ENCODE results near the gene COX7A2L. TPM values are rescaled to one million over a fixed set of nuclear protein-coding genes. Genes with fewer than 3 reads are reported as not detected.
A peak's percentile ranks its signal among the peaks of the same experiment; 100 is the strongest.
"Not testable (repeated sequence)": the region's sequence is repeated elsewhere in the genome, so short reads cannot be mapped to it uniquely, and the experiment has no call there.

COX7A2L gene
- total and polyA plus RNA-seq, 7 experiments from 2014 or later, result 57.3 to 204 (median 84.1) TPM

DNA sequence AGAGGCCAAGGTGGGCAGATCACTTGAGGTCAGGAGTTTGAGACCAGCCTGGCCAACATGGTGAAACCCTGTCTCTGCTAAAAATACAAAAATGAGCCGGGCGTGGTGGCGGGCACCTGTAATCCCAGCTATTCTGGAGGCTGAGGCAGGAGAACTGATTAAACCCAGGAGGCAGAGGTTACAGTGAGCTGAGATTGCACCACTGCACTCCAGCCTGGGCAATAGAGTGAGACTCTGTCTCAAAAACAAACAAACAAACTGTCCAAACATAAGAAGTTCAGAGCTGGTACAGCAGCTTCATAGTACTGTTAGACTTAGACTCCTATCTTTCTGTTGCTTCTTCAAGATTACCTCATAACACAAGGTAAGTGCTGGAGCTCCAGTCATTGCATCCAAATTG, 32.3 kb upstream of the COX7A2L start:
- H3K4me3 Mint-ChIP-seq; intact Hi-C loops (cut with micrococcal nuclease); H3K36me3 Mint-ChIP-seq; H3K4me1 ChIP-seq (ENCODE audit: control insufficient read depth in 2 of 2, insufficient read depth in 2 of 2, low read length in 2 of 2); POLR2A ChIA-PET; H3K9me3 Mint-ChIP-seq; H3K27ac Mint-ChIP-seq; H3K9me3 ChIP-seq (ENCODE audit: control insufficient read depth in 2 of 3, low read length in 3 of 3); CTCF ChIA-PET; H3K4me1 Mint-ChIP-seq; H3K36me3 ChIP-seq (ENCODE audit: control insufficient read depth in 2 of 3, insufficient read depth in 3 of 3, low read length in 3 of 3); H3K4me3 ChIP-seq (ENCODE audit: low read length); H3K27ac ChIP-seq (ENCODE audit: low read depth, low read length); DNase-seq; ATAC-seq; H3K27me3 ChIP-seq (ENCODE audit: control insufficient read depth in 2 of 2, insufficient read depth in 2 of 2, low read length in 2 of 2): not testable (repeated sequence)
- peaks cover 0 to 13% (median 0%) of the 10 kb centered on the region in 5 donors for H3K27me3 Mint-ChIP-seq

DNA sequence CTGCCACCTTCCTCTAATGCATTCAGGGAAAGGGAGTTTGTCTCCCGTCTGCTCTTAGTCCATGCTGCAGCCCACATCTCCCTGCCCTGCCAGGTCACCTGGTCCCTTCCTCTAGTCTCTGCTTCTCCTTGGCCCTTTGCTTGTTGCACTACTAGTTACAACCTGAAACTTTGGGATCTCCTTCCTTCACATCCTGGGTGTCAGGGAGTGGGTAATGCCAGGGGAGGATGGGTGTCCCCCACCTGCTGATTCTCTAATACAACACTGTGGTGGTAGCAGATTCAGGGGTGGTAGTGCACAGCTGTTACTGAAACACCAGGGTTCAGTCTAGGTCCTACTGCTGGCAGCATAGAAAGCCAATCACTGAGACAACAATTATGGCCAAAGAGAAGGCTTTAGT, 31.2 kb upstream of the COX7A2L start:
- Mint-ChIP-seq H3K4me3 (no peak overlapping the region), H3K36me3 (no peaks in the 10 kb centered on the region), H3K4me1 (peaks cover 0 to under 1% (median 0%) of the 10 kb centered on the region in 7 donors), H3K27me3 (peaks cover 0 to 10% (median 0%) of the 10 kb centered on the region in 5 donors), H3K9me3 (no peaks in the 10 kb centered on the region), H3K27ac (no peak overlapping the region)
- ChIA-PET POLR2A (no interaction called here), CTCF (no interaction called here)
- Histone ChIP-seq H3K4me1 (ENCODE audit: control insufficient read depth in 2 of 2, insufficient read depth in 2 of 2, low read length in 2 of 2) (no peaks in the 10 kb centered on the region), H3K27me3 (ENCODE audit: control insufficient read depth in 2 of 2, insufficient read depth in 2 of 2, low read length in 2 of 2) (no peaks in the 10 kb centered on the region), H3K4me3 (ENCODE audit: low read length) (no peak overlapping the region), H3K36me3 (ENCODE audit: control insufficient read depth in 2 of 3, insufficient read depth in 3 of 3, low read length in 3 of 3) (no peaks in the 10 kb centered on the region), H3K9me3 (ENCODE audit: control insufficient read depth in 2 of 3, low read length in 3 of 3) (no peaks in the 10 kb centered on the region), H3K27ac (ENCODE audit: low read depth, low read length) (no peak overlapping the region)
- no peak for DNase-seq
- intact Hi-C loops (cut with micrococcal nuclease), result no loop called here
- ATAC-seq, result no peak

DNA sequence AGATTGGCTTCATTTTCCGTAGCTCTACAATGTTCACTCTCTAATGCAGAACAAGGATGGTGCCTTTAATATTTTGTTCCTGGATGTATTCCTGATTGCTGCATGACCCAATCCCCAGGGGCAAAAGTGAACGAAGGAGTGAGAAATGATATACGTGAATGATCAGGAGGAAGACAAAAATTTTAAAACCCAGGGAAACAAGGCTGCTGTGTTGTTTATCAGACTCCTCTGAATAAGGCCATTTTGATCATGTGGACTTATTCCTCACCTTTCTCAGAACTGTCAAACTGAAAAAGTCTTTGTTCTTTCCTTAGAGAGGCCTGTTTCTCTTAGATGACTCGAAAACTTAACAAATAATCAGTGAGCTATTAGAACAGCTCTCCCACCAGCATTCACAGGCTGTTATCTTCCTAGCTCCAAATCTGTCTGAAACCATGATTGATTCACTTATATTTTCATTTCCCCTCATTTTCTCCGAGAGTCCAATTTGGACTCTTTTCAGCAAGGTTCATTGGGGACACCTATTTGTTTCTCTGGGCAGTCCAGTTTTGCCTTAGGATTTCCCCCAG, 29.5 kb upstream of the COX7A2L start:
- no peak overlapping the region for H3K27ac ChIP-seq (ENCODE audit: low read depth, low read length)
- DNase-seq (no peak), ATAC-seq (no peak)
- no peaks in the 10 kb centered on the region for H3K27me3 ChIP-seq (ENCODE audit: control insufficient read depth in 2 of 2, insufficient read depth in 2 of 2, low read length in 2 of 2)
- H3K36me3 ChIP-seq (ENCODE audit: control insufficient read depth in 2 of 3, insufficient read depth in 3 of 3, low read length in 3 of 3), result no peaks in the 10 kb centered on the region
- H3K4me3 Mint-ChIP-seq, result peak overlapping the region in 1 of 10 donors; percentile 0
- H3K4me3 ChIP-seq (ENCODE audit: low read length), result no peak overlapping the region
- H3K9me3 ChIP-seq (ENCODE audit: control insufficient read depth in 2 of 3, low read length in 3 of 3), result no peaks in the 10 kb centered on the region
- POLR2A ChIA-PET, result no interaction called here
- intact Hi-C loops (cut with micrococcal nuclease), result no loop called here
- no peak overlapping the region for H3K27ac Mint-ChIP-seq
- no peaks in the 10 kb centered on the region for H3K4me1 Mint-ChIP-seq
- no peaks in the 10 kb centered on the region for H3K9me3 Mint-ChIP-seq
- CTCF ChIA-PET, result no interaction called here
- H3K27me3 Mint-ChIP-seq, result peaks cover 0 to 8% (median 0%) of the 10 kb centered on the region in 5 donors
- H3K4me1 ChIP-seq (ENCODE audit: control insufficient read depth in 2 of 2, insufficient read depth in 2 of 2, low read length in 2 of 2), result no peaks in the 10 kb centered on the region
- H3K36me3 Mint-ChIP-seq, result no peaks in the 10 kb centered on the region

DNA sequence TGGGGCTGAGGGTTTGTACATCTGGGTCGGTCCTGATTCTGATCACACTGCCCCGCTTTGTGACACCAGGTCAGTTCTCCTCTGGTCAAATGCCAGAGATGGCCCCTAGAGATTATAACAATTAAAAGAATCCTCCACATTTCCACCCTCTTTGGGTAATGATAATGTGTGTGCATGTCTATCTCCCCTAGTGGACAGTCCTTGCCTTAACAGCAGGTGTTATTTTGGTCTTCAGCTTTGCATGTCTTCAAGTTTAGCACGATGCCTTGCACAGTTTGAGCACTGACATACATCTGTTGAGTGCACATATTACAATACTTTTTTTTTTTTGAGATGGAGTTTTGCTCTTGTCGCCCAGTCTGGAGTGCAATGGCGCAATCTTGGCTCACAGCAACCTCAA, 25.7 kb upstream of the COX7A2L start:
- no peak for ATAC-seq

DNA sequence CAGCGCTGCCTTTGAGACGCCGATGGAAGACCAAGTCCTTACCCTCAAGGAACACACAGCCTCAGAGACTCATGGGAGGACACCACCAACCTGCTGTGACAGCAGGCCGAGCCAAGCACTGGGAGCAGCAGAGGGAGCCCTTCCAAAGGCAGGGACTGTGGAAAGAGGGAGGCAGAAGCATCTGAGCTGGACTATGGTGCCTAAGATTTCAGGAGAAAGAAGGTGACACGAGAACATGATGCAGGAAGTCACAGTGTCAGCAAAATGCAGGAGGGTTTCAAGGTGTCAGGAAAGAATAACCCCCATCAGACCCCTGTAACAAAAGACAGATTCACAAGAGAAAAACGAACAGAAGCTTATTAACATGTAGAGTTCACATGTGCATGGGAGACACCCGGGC, 24.2 kb upstream of the COX7A2L start:
- Histone ChIP-seq H3K36me3 (ENCODE audit: control insufficient read depth in 2 of 3, insufficient read depth in 3 of 3, low read length in 3 of 3) (no peaks in the 10 kb centered on the region), H3K27me3 (ENCODE audit: control insufficient read depth in 2 of 2, insufficient read depth in 2 of 2, low read length in 2 of 2) (no peaks in the 10 kb centered on the region), H3K4me1 (ENCODE audit: control insufficient read depth in 2 of 2, insufficient read depth in 2 of 2, low read length in 2 of 2) (no peaks in the 10 kb centered on the region), H3K9me3 (ENCODE audit: control insufficient read depth in 2 of 3, low read length in 3 of 3) (no peaks in the 10 kb centered on the region), H3K4me3 (ENCODE audit: low read length) (no peak overlapping the region), H3K27ac (ENCODE audit: low read depth, low read length) (no peak overlapping the region)
- POLR2A ChIA-PET, result interaction anchor here (0.5 kb wide), 1 partner anchor 11 kb away, joined by 5 read pairs; no protein-coding TSS in a partner anchor
- intact Hi-C loops (cut with micrococcal nuclease), result no loop called here
- Mint-ChIP-seq H3K27ac (no peak overlapping the region), H3K4me1 (peaks cover 0 to 5% (median 0%) of the 10 kb centered on the region in 7 donors), H3K27me3 (peaks cover 0 to 9% (median 4%) of the 10 kb centered on the region in 5 donors), H3K36me3 (no peaks in the 10 kb centered on the region), H3K9me3 (no peaks in the 10 kb centered on the region), H3K4me3 (no peak overlapping the region)
- no peak for DNase-seq
- no peak for ATAC-seq
- CTCF ChIA-PET, result no interaction called here

More for the DNA sequence above, 25.7 kb upstream of the COX7A2L start:
- H3K27ac Mint-ChIP-seq, result no peak overlapping the region
- Histone ChIP-seq H3K9me3 (ENCODE audit: control insufficient read depth in 2 of 3, low read length in 3 of 3) (no peaks in the 10 kb centered on the region), H3K4me3 (ENCODE audit: low read length) (no peak overlapping the region), H3K36me3 (ENCODE audit: control insufficient read depth in 2 of 3, insufficient read depth in 3 of 3, low read length in 3 of 3) (no peaks in the 10 kb centered on the region), H3K27me3 (ENCODE audit: control insufficient read depth in 2 of 2, insufficient read depth in 2 of 2, low read length in 2 of 2) (no peaks in the 10 kb centered on the region), H3K4me1 (ENCODE audit: control insufficient read depth in 2 of 2, insufficient read depth in 2 of 2, low read length in 2 of 2) (no peaks in the 10 kb centered on the region), H3K27ac (ENCODE audit: low read depth, low read length) (no peak overlapping the region)
- H3K4me3 Mint-ChIP-seq, result no peak overlapping the region
- no peaks in the 10 kb centered on the region for H3K36me3 Mint-ChIP-seq
- CTCF ChIA-PET, result interaction anchor here (0.5 to 0.7 kb wide), 2 partner anchors 271 to 1663 kb away, joined by 4 to 5 read pairs; no protein-coding TSS in a partner anchor
- DNase-seq, result no peak
- POLR2A ChIA-PET, result no interaction called here
- no peaks in the 10 kb centered on the region for H3K9me3 Mint-ChIP-seq
- peaks cover 0 to 5% (median 0%) of the 10 kb centered on the region in 7 donors for H3K4me1 Mint-ChIP-seq
- H3K27me3 Mint-ChIP-seq, result peaks cover 0 to 7% (median 0%) of the 10 kb centered on the region in 5 donors
- intact Hi-C loops (cut with micrococcal nuclease), result no loop called here

DNA sequence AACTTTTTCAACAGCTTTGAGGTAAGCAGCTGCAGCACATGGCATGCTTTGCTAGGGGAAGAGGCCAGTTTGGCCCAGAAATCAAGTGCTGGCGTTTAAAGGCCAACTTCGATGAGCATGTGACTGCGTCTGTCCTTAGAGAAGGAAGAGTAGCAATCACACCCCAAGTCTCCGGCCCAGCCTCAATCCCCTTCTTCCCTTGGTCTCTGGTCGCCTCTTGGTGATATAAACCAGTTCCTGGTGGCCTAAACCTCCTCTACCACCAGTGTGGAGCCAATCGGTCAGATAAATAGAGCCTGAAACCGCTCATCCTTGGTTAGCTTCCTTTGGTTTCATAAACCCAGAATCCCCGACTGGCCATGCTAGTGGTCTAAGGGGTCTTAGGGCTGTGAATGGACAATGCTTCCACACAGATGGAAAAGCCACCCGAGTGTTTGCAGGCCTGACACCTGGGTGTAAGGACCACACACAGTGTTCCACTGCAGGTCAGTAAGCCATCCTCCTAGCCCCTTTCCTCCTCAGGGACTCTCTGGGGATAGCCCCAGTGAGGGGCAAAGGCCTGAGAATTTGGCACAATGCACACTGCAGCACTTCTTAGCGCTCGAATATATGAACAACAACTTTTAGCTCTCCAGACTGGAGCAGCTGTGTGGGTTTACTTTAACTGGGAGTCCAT, 23.0 kb upstream of the COX7A2L start:
- H3K27me3 Mint-ChIP-seq, result peaks cover 0 to 11% (median 4%) of the 10 kb centered on the region in 5 donors
- CTCF ChIA-PET, result no interaction called here
- no peaks in the 10 kb centered on the region for H3K27me3 ChIP-seq (ENCODE audit: control insufficient read depth in 2 of 2, insufficient read depth in 2 of 2, low read length in 2 of 2)
- no peaks in the 10 kb centered on the region for H3K36me3 Mint-ChIP-seq
- no peaks in the 10 kb centered on the region for H3K9me3 ChIP-seq (ENCODE audit: control insufficient read depth in 2 of 3, low read length in 3 of 3)
- H3K4me1 Mint-ChIP-seq, result peaks cover 0 to 5% (median 0%) of the 10 kb centered on the region in 7 donors
- H3K4me3 Mint-ChIP-seq, result no peak overlapping the region
- POLR2A ChIA-PET, result no interaction called here
- DNase-seq (no peak), ATAC-seq (no peak)
- H3K27ac Mint-ChIP-seq, result no peak overlapping the region
- no peaks in the 10 kb centered on the region for H3K9me3 Mint-ChIP-seq
- no peak overlapping the region for H3K27ac ChIP-seq (ENCODE audit: low read depth, low read length)
- intact Hi-C loops (cut with micrococcal nuclease), result no loop called here
- H3K4me3 ChIP-seq (ENCODE audit: low read length), result no peak overlapping the region
- H3K4me1 ChIP-seq (ENCODE audit: control insufficient read depth in 2 of 2, insufficient read depth in 2 of 2, low read length in 2 of 2), result no peaks in the 10 kb centered on the region
- H3K36me3 ChIP-seq (ENCODE audit: control insufficient read depth in 2 of 3, insufficient read depth in 3 of 3, low read length in 3 of 3), result no peaks in the 10 kb centered on the region

DNA sequence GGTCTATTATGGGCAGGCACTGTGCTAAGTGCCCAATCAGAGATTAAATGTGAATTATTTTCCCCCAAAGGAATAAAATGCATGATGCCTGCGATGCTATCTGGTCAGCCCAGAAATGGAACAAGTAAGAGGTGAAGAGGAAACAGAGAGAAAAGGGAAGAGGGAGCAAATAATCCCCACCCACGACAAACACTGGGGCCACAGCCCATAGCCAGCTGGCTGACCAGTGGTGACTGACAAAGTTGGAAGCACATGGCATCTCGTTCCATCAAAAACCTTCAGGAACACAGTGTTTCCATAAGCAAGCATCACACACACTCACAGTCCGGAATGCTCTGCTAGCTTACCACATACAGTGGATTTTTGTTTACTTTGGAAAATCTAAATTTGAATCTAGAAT, 21.1 kb upstream of the COX7A2L start:
- CTCF ChIA-PET, result interaction anchor here (0.5 kb wide), 1 partner anchor 511 kb away, joined by 3 read pairs; no protein-coding TSS in a partner anchor
- H3K4me1 Mint-ChIP-seq, result peaks cover 0 to 5% (median 0%) of the 10 kb centered on the region in 7 donors
- H3K36me3 ChIP-seq (ENCODE audit: control insufficient read depth in 2 of 3, insufficient read depth in 3 of 3, low read length in 3 of 3), result no peaks in the 10 kb centered on the region
- no peaks in the 10 kb centered on the region for H3K36me3 Mint-ChIP-seq
- ATAC-seq (no peak), DNase-seq (no peak)
- no peaks in the 10 kb centered on the region for H3K9me3 ChIP-seq (ENCODE audit: control insufficient read depth in 2 of 3, low read length in 3 of 3)
- no peaks in the 10 kb centered on the region for H3K4me1 ChIP-seq (ENCODE audit: control insufficient read depth in 2 of 2, insufficient read depth in 2 of 2, low read length in 2 of 2)
- H3K27me3 ChIP-seq (ENCODE audit: control insufficient read depth in 2 of 2, insufficient read depth in 2 of 2, low read length in 2 of 2), result no peaks in the 10 kb centered on the region
- no peak overlapping the region for H3K27ac Mint-ChIP-seq
- intact Hi-C loops (cut with micrococcal nuclease), result no loop called here
- no peak overlapping the region for H3K4me3 ChIP-seq (ENCODE audit: low read length)
- H3K4me3 Mint-ChIP-seq, result no peak overlapping the region
- no peaks in the 10 kb centered on the region for H3K9me3 Mint-ChIP-seq
- POLR2A ChIA-PET, result no interaction called here
- no peak overlapping the region for H3K27ac ChIP-seq (ENCODE audit: low read depth, low read length)
- H3K27me3 Mint-ChIP-seq, result peaks cover 0 to 11% (median 4%) of the 10 kb centered on the region in 5 donors
